IPS-18c (cell line): ENCODE data around the gene MAGEA6.
"Not testable (repeated sequence)": the region's sequence is repeated elsewhere in the genome, so short reads cannot be mapped to it uniquely, and the experiment has no call there.

Experiments
- H3K4me3 ChIP-seq: 2 replicates; pipeline ENCODE4 v1.7.0; 2013; ENCODE audit warnings: low read depth, mild to moderate bottlenecking, low read length, moderate library complexity; ENCODE audit not compliant: insufficient read depth
- H3K9me3 ChIP-seq: one replicate; pipeline ENCODE4 v1.6.1; 2013; ENCODE audit warnings: mild to moderate bottlenecking, low read length, moderate library complexity; ENCODE audit not compliant: control insufficient read depth, insufficient read depth

The MAGEA6 gene

DNA sequence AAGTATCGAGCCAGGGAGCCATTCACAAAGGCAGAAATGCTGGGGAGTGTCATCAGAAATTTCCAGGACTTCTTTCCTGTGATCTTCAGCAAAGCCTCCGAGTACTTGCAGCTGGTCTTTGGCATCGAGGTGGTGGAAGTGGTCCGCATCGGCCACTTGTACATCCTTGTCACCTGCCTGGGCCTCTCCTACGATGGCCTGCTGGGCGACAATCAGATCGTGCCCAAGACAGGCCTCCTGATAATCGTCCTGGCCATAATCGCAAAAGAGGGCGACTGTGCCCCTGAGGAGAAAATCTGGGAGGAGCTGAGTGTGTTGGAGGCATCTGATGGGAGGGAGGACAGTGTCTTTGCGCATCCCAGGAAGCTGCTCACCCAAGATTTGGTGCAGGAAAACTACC, 33.0 kb downstream of the MAGEA6 start:
- not testable (repeated sequence) for H3K9me3 ChIP-seq, H3K4me3 ChIP-seq

DNA sequence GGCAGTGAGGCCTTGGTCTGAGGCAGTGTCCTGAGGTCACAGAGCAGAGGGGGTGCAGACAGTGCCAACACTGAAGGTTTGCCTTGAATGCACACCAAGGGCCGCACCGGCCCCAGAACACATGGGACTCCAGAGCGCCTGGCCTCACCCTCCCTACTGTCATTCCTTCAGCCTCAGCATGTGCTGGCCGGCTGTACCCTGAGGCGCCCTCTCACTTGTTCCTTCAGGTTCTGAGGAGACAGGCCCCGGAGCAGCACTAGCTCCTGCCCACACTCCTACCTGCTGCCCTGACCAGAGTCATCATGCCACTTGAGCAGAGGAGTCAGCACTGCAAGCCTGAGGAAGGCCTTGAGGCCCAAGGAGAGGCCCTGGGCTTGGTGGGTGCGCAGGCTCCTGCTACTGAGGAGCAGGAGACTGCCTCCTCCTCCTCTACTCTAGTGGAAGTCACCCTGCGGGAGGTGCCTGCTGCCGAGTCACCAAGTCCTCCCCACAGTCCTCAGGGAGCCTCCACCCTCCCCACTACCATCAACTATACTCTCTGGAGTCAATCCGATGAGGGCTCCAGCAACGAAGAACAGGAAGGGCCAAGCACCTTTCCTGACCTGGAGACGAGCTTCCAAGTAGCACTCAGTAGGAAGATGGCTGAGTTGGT, 33.5 kb downstream of the MAGEA6 start:
- peaks cover 3% of the 10 kb centered on the region for H3K9me3 ChIP-seq
- no peak overlapping the region for H3K4me3 ChIP-seq

DNA sequence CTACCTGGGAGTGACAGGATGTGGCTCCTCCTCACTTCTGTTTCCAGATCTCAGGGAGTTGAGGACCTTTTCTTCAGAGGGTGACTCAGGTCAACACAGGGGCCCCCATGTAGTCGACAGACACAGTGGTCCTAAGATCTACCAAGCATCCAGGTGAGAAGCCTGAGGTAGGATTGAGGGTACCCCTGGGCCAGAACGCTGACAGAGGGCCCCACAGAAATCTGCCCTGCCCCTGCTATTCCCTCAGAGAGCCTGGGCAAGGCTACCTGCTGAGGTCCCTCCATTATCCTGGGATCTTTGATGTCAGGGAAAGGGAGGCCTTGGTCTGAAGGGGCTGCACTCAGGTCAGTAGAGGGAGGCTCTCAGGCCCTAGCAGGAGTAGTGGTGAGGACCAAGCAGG, 34.4 kb downstream of the MAGEA6 start:
- H3K4me3 ChIP-seq, result no peak overlapping the region

DNA sequence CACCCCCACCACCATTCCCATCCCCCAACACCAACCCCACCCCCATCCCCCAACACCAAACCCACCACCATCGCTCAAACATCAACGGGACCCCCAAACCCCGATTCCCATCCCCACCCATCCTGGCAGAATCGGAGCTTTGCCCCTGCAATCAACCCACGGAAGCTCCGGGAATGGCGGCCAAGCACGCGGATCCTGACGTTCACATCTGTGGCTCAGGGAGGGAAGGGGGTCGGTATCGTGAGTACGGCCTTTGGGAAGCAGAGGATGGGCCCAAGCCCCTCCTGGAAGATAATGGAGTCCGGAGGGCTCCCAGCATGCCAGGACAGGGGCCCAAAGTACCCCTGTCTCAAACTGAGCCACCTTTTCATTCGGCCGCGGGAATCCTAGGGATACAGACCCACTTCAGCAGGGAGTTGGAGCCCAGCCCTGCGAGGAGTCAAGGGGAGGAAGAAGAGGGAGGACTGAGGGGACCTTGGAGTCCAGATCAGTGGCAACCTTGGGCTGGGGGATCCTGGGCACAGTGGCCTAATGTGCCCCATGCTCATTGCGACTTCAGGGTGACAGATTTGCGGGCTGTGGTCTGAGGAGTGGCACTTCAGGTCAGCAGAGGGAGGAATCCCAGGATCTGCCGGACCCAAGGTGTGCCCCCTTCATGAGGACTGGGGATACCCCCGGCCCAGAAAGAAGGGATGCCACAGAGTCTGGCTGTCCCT, 35.2 kb downstream of the MAGEA6 start:
- H3K4me3 ChIP-seq, H3K9me3 ChIP-seq: not testable (repeated sequence)

More for the DNA sequence above, 34.4 kb downstream of the MAGEA6 start:
- H3K9me3 ChIP-seq, result peaks cover 3% of the 10 kb centered on the region

DNA sequence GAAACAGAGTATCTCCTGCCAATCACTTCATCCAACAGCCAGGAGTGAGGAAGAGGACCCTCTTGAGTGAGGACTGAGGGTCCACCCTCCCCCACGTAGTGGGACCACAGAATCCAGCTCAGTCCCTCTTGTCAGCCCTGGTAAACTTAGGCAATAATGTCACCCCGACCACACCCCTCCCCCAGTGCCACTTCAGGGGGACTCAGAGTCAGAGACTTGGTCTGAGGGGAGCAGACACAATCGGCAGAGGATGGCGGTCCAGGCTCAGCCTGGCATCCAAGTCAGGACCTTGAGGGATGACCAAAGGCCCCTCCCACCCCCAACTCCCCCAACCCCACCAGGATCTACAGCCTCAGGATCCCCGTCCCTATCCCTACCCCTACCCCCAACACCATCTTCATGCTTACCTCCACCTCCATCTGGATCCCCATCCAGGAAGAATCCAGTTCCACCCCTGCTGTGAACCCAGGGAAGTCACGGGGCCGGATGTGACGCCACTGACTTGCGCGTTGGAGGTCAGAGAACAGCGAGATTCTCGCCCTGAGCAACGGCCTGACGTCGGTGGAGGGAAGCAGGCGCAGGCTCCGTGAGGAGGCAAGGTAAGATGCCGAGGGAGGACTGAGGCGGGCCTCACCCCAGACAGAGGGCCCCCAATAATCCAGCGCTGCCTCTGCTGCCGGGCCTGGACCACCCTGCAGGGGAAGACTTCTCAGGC, 36.1 kb downstream of the MAGEA6 start, which contains the start of the genes CSAG1 and MAGEA12:
TSS of gene CSAG1 (minus strand) at position 461 of the 715 bp plus-strand sequence. CDS start 1,261 bp downstream, outside the sequence.
TSS of gene MAGEA12 (plus strand) at position 497 of the 715 bp plus-strand sequence. CDS start 2,405 bp downstream, outside the sequence.
- Histone ChIP-seq H3K4me3 (no peak within 1 kb of the TSS; the same call in 1 of the 2 replicates), H3K9me3 (peaks cover 3% of the 10 kb centered on the region)

DNA sequence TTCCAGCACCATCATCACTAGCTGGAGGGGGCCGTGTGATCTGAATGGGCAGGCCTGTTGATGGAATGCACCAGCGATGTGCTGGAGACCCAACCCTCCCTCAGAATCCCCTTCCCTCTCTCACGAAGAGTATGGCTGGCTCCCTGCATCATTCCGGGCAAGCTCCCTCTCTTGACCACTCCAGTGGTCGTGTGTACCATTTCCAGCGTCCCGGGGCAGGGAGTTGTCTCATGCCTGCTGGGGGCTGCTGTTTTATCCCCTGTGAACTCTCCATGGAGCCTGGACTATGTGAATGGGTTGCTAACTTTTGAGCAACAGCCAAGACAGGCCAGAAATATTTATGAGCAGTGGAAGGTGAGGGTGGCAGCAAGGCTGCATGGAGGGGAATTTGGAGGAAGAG, 44.1 kb downstream of the MAGEA6 start:
- no peak overlapping the region for H3K4me3 ChIP-seq
- peaks cover 4% of the 10 kb centered on the region for H3K9me3 ChIP-seq
